Bronchial epithelial cell (primary cell): ENCODE measurements around the gene ACSM2B. TPM values are rescaled to one million over a fixed set of nuclear protein-coding genes. Genes with fewer than 3 reads are reported as not detected.

Experiments used
- DNase-seq: peaks from one replicate; pipeline ENCODE4 v3.0.0-alpha.2; 2010; ENCODE audit warnings: low read depth
- FAIRE-seq: peaks from 2 replicates; lab custom pipeline; 2011; peaks lifted over from hg19 to GRCh38; lab: Jason Lieb, UNC
- H3K27me3 ChIP-seq: 2 replicates; pipeline ENCODE4 v1.5.1; 2011; ENCODE audit warnings: low read length; ENCODE audit not compliant: control insufficient read depth, insufficient read depth
- H3K36me3 ChIP-seq: 2 replicates; pipeline ENCODE4 v1.5.1; 2011; ENCODE audit warnings: low read length; ENCODE audit not compliant: control insufficient read depth, insufficient read depth
- H3K4me3 ChIP-seq: 2 replicates; pipeline ENCODE4 v1.5.1; 2011; ENCODE audit warnings: mild to moderate bottlenecking, low read depth, low read length, control low read depth
- total RNA-seq: library from RNA; depleted of rRNA; stranded (reverse); fragments of >200 nt; gene quantifications from 2 replicates; pipeline ENCODE4 v1.2.1, GENCODE V29; 2014
- TF ChIP-seq, protein P1 (sequence below): IDR thresholded peaks from 2 replicates; pipeline ENCODE4 v1.5.1; 2011; ENCODE audit warnings: mild to moderate bottlenecking, moderate library complexity, low read length, control low read depth, inconsistent platforms; ENCODE audit not compliant: insufficient read depth, severe bottlenecking

ACSM2B gene
- total RNA-seq, 1 donor from 2014 or later, result not detected

DNA sequence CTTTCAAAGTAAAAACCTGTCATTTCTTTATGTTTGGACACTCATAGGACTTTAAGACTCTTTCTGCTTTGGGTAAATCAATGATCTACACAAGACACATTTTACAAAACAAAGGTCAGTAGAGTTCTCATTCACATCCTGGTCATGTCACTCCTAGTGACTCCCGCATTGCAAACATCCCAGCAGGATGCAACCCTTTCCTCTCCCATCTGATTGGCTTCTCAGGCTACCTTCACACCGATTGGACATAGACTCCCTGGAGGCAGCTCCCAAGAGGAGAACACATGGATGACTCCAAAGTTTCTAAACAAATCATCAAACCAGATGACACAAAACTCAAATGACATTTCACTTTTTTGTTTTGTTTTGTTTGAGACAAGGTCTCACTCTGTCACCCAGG is 43.8 kb upstream of the ACSM2B start:
- FAIRE-seq (no peak), DNase-seq (no peak)
- H3K4me3 ChIP-seq, result no peak overlapping the region
- TF ChIP-seq, protein P1, sequence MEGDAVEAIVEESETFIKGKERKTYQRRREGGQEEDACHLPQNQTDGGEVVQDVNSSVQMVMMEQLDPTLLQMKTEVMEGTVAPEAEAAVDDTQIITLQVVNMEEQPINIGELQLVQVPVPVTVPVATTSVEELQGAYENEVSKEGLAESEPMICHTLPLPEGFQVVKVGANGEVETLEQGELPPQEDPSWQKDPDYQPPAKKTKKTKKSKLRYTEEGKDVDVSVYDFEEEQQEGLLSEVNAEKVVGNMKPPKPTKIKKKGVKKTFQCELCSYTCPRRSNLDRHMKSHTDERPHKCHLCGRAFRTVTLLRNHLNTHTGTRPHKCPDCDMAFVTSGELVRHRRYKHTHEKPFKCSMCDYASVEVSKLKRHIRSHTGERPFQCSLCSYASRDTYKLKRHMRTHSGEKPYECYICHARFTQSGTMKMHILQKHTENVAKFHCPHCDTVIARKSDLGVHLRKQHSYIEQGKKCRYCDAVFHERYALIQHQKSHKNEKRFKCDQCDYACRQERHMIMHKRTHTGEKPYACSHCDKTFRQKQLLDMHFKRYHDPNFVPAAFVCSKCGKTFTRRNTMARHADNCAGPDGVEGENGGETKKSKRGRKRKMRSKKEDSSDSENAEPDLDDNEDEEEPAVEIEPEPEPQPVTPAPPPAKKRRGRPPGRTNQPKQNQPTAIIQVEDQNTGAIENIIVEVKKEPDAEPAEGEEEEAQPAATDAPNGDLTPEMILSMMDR, result no peak
- no peaks in the 10 kb centered on the region for H3K27me3 ChIP-seq
- no peaks in the 10 kb centered on the region for H3K36me3 ChIP-seq

DNA sequence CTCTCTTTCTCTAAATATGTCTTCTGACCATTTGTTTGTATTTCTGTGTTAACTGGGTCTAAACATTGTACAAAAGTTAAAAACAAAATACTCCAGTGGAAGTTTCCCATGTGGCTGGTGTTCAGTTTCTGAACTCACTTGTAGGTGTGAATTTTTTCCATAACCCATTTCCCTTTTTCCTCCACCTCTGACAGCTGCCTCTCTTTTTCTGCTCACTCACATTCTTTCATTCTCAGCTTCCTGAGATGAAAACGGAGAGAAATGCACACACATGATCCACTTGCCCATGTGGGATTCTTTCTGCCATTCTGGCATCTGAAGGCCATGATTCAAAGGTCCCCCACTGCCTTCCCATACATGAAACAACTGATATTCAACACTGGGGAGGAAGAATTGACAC is 41.1 kb upstream of the ACSM2B start:
- DNase-seq, result no peak
- TF ChIP-seq, protein P1, result no peak
- FAIRE-seq, result no peak

DNA sequence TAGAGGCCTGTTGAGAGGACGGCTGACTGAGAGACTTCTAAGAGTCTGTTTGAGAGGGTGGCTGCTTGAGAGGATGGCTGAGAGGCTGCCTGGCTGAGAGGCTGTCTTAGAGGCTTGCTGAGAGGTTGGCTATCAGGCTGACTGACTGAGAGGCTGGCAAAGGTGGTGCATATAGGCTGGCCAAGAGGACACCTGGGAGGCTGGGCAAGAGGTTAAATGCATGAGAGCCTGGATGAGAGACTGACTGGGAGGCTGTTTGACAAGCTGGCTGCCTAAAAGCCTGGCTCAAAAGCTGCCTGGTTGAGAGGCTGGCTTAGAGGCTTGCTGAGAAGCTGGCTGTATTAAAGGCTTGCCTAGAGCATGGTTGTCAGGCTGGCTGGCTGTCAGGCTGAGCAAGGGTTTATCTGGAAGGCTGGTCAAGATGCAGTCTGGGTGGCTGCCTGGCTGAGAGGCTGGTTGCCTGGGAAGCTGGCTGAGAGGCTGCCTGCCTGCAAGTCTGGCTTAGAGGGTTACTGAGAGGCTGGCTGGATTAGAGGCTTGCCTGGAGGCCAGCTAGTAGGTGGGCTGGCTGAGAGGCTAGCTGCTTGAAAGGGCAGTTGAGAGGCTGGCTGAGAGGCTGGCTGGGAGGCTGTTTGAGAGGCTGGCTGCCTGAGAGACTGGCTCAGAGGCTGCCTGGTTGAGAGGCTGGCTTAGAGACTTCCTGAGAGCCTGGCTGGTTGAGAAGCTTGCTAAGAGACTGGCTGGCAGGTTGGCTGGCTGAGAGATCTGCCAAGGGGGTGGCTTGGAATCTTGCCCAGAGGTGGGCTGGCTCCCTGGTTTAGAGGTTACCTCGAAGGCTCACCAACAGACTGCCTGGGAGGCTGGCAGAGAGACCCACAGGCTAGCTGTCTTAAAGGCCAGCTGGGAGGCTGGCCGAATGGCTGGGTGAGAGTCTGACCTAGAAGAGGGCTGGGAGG is 38.3 kb upstream of the ACSM2B start:
- Histone ChIP-seq H3K4me3 (no peak overlapping the region), H3K27me3 (no peaks in the 10 kb centered on the region), H3K36me3 (no peaks in the 10 kb centered on the region)
- FAIRE-seq, result no peak
- no peak for DNase-seq
- TF ChIP-seq, protein P1, result no peak

More for the DNA sequence above, 41.1 kb upstream of the ACSM2B start:
- Histone ChIP-seq H3K36me3 (no peaks in the 10 kb centered on the region), H3K4me3 (no peak overlapping the region), H3K27me3 (no peaks in the 10 kb centered on the region)

DNA sequence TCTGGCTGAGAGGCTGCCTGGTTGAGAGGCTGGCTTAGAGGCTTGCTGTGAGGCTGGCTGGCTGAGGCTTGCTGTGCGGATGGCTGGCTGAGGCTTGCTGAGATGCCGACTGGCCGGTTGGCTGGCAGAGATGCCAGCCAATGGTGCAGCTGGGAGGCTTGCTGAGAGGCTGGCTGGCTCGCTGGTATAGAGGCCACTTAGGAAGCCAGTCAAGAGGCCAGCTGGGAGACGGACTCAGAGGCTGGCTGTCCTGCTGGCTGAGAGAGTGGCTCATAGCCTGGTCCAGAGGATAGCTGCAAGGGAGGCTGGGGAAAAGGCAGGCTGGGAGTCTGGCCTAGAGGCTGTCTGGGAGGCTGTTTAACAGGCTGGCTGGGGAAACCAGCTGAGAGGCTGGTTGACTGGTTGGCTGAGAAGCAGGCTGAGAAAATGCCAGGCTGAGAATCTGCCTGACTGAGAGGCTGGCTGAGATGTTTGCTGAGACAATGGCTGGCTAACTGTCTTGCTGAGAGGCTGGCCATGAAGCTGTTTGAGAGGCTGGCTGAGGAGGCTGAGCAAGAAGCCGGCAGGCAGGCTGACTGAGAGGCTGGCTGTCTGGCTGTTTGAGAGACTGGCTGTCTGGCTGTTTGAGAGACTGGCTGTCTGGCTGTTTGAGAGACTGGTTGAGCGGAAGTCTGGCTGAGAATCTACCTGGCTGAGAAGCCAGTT is 37.5 kb upstream of the ACSM2B start:
- DNase-seq (no peak), FAIRE-seq (peak; percentile 32)
- TF ChIP-seq, protein P1, result no peak
- no peaks in the 10 kb centered on the region for H3K36me3 ChIP-seq
- no peaks in the 10 kb centered on the region for H3K27me3 ChIP-seq
- H3K4me3 ChIP-seq, result no peak overlapping the region

DNA sequence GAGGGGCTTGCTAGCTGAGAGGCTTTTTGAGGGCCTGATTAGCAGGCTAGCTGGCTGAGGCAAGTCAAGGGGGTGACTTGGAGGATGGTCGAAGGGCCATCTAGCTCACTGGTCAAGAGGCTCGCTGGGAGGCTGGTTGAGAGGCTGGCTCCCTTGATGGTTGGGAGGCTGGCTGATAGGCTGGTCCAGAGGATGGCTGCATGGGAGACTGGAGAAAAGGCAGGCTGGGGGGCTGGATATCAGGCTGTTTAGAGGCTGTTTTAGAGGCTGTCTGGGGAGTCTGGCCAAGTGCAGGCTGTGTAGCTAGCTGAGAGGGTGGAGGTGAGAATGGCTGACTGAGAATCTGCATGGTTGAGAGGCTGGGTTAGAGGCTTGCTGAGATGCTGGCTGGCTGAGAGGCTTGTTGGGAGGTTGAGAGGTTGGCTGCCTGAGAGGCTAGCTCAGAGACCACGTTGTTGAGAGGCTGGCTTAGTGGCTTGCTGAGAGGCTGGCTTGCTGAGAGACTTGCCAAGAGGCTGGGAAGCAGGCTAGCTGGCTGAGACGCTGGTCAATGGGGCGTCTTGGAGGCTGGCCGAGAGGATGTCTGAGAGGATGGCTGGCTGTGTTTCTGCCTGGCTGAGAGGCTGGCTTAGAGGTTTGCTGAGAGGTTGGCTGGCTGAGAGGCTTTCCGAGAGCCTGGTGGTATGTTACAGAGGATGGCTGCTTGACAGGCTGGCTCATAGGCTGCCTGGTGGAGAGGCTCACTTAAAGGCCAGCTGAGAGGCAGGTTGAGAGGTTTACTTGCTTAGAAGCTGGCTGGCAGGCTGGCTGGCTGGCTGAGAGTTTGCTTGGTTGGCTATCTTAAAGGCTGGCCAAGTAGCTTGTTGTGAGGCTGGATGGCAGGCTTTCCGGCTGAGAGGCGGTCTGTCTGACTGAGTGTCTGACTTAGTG is 36.6 kb upstream of the ACSM2B start:
- Histone ChIP-seq H3K27me3 (no peaks in the 10 kb centered on the region), H3K36me3 (no peaks in the 10 kb centered on the region), H3K4me3 (no peak overlapping the region)
- no peak for DNase-seq
- no peak for FAIRE-seq
- TF ChIP-seq, protein P1, result no peak
